DND-41 (cell line): ENCODE results near the gene GARS1.
"Not testable (repeated sequence)": the region's sequence is repeated elsewhere in the genome, so short reads cannot be mapped to it uniquely, and the experiment has no call there.

Experiments used
- ATAC-seq: fragments of 200-7000 bp; cut with Tn5 transposase; 3 replicates; pipeline ENCODE4 v1.9.1; 2021; ENCODE audit warnings: low read depth; ENCODE audit not compliant: insufficient read depth
- DNase-seq: peaks from one replicate; pipeline ENCODE4 v3.0.0-alpha.2; 2020
- H2AFZ ChIP-seq: 2 replicates; pipeline ENCODE4 v1.6.0; 2012; ENCODE audit warnings: low read depth, low read length
- H3K27ac ChIP-seq: 2 replicates; pipeline ENCODE4 v1.5.1; 2012; ENCODE audit warnings: low read length, inconsistent platforms
- H3K27me3 ChIP-seq: fragments of 200-600 bp; sonication (generic); 2 replicates; pipeline ENCODE4 v1.6.0; 2012; ENCODE audit warnings: low read length, mild to moderate bottlenecking, inconsistent platforms; ENCODE audit not compliant: insufficient read depth, poor library complexity
- H3K36me3 ChIP-seq: 2 replicates; pipeline ENCODE4 v1.5.1; 2012; ENCODE audit warnings: low read length, inconsistent platforms; ENCODE audit not compliant: insufficient read depth
- H3K4me1 ChIP-seq: 2 replicates; pipeline ENCODE4 v1.5.1; 2012; ENCODE audit warnings: mild to moderate bottlenecking, low read length; ENCODE audit not compliant: insufficient read depth
- H3K4me2 ChIP-seq: 2 replicates; pipeline ENCODE4 v1.6.0; 2012; ENCODE audit warnings: mild to moderate bottlenecking, moderate library complexity, low read length, inconsistent platforms; ENCODE audit not compliant: insufficient read depth
- H3K4me3 ChIP-seq, 2 experiments: fragments of 200-600 bp in 1 of 2; shearing (Covaris generic) in 1 of 2; 2 replicates each; pipeline ENCODE4 v1.5.1; 2012 to 2016; ENCODE audit warnings: inconsistent platforms in 2 of 2, low read length in 2 of 2, mild to moderate bottlenecking in 2 of 2, low read depth in 1 of 2, moderate library complexity in 1 of 2
- H3K79me2 ChIP-seq: 2 replicates; pipeline ENCODE4 v1.6.0; 2012; ENCODE audit warnings: low read length, inconsistent platforms; ENCODE audit not compliant: insufficient read depth
- H3K9ac ChIP-seq: 2 replicates; pipeline ENCODE4 v1.6.0; 2012; ENCODE audit warnings: low read depth, mild to moderate bottlenecking, inconsistent platforms, low read length, moderate library complexity
- H3K9me3 ChIP-seq: 2 replicates; pipeline ENCODE4 v1.5.1; 2012; ENCODE audit warnings: low read length, moderate library complexity, mild to moderate bottlenecking, inconsistent platforms; ENCODE audit not compliant: insufficient read depth, severe bottlenecking
- H4K20me1 ChIP-seq: 2 replicates; pipeline ENCODE4 v1.6.0; 2012; ENCODE audit warnings: low read length; ENCODE audit not compliant: insufficient read depth
- CTCF ChIP-seq: IDR thresholded peaks from 2 replicates; pipeline ENCODE4 v1.5.1; 2012; ENCODE audit warnings: borderline replicate concordance, low read length, moderate library complexity, mild to moderate bottlenecking; ENCODE audit not compliant: poor library complexity, severe bottlenecking; ENCODE audit errors: extremely low read depth
- EZH2 ChIP-seq: IDR thresholded peaks from 3 replicates; pipeline ENCODE4 v1.6.1; 2012; ENCODE audit warnings: borderline replicate concordance, low read depth, mild to moderate bottlenecking, moderate library complexity, low read length, inconsistent platforms; ENCODE audit not compliant: severe bottlenecking

Gene GARS1

GRCh38 chr7:30583181-30583580 is 11.5 kb upstream of the GARS1 start:
- no peak overlapping the region for H3K4me3 ChIP-seq
- TF ChIP-seq EZH2 (no peak), CTCF (no peak)
- DNase-seq (no peak), ATAC-seq (no peak)
- H3K4me1 ChIP-seq: no peaks in the 10 kb centered on the region
- no peaks in the 10 kb centered on the region for H4K20me1 ChIP-seq
- H3K79me2 ChIP-seq: peaks cover 21% of the 10 kb centered on the region
- peaks cover 85% of the 10 kb centered on the region for H3K36me3 ChIP-seq
- H3K27me3 ChIP-seq: no peaks in the 10 kb centered on the region
- no peak overlapping the region for H2AFZ ChIP-seq
- H3K9ac ChIP-seq: no peak overlapping the region
- no peak overlapping the region for H3K27ac ChIP-seq
- no peak overlapping the region for H3K4me2 ChIP-seq
- peaks cover 4% of the 10 kb centered on the region for H3K9me3 ChIP-seq

GRCh38 chr7:30584415-30584814 is 10.3 kb upstream of the GARS1 start:
- Histone ChIP-seq H3K36me3 (peaks cover 73% of the 10 kb centered on the region), H3K4me2 (no peak overlapping the region), H3K4me1 (no peaks in the 10 kb centered on the region), H3K79me2 (peaks cover 33% of the 10 kb centered on the region), H3K4me3 (no peak overlapping the region), H3K27ac (no peak overlapping the region), H3K9me3 (peaks cover 4% of the 10 kb centered on the region), H3K27me3 (no peaks in the 10 kb centered on the region), H4K20me1 (no peaks in the 10 kb centered on the region), H2AFZ (no peak overlapping the region), H3K9ac (no peak overlapping the region)
- TF ChIP-seq EZH2 (no peak), CTCF (no peak)
- ATAC-seq (no peak), DNase-seq (no peak)

GRCh38 chr7:30584965-30585364 is 9.7 kb upstream of the GARS1 start:
- Histone ChIP-seq H2AFZ (no peak overlapping the region), H3K9me3 (peaks cover 4% of the 10 kb centered on the region), H3K27me3 (no peaks in the 10 kb centered on the region), H3K36me3 (peaks cover 71% of the 10 kb centered on the region), H3K4me1 (no peaks in the 10 kb centered on the region), H3K79me2 (peaks cover 37% of the 10 kb centered on the region), H3K4me3 (no peak overlapping the region), H3K4me2 (no peak overlapping the region), H3K27ac (no peak overlapping the region), H4K20me1 (no peaks in the 10 kb centered on the region), H3K9ac (no peak overlapping the region)
- ATAC-seq (no peak), DNase-seq (no peak)
- TF ChIP-seq CTCF (no peak), EZH2 (no peak)

- no peak for DNase-seq
- H3K27ac ChIP-seq: no peak overlapping the region
- no peaks in the 10 kb centered on the region for H4K20me1 ChIP-seq
- no peak overlapping the region for H3K4me2 ChIP-seq
- no peak for ATAC-seq
- H3K27me3 ChIP-seq: no peaks in the 10 kb centered on the region
- H3K9ac ChIP-seq: no peak overlapping the region
- H3K4me1 ChIP-seq: no peaks in the 10 kb centered on the region
- peaks cover 42% of the 10 kb centered on the region for H3K79me2 ChIP-seq
- TF ChIP-seq CTCF: no peak
- no peak for TF ChIP-seq EZH2
- no peak overlapping the region for H3K4me3 ChIP-seq
- peaks cover 65% of the 10 kb centered on the region for H3K36me3 ChIP-seq
- H2AFZ ChIP-seq: no peak overlapping the region
- peaks cover 4% of the 10 kb centered on the region for H3K9me3 ChIP-seq
Measured at GRCh38 chr7:30585675-30586074, 9.0 kb upstream of the GARS1 start.

GRCh38 chr7:30587547-30587946 is 7.1 kb upstream of the GARS1 start:
- not testable (repeated sequence) for H3K9ac ChIP-seq, H4K20me1 ChIP-seq, DNase-seq, H3K4me2 ChIP-seq, ATAC-seq, H2AFZ ChIP-seq, H3K9me3 ChIP-seq, H3K27me3 ChIP-seq, H3K27ac ChIP-seq, H3K4me3 ChIP-seq
- H3K36me3 ChIP-seq: peaks cover 46% of the 10 kb centered on the region
- peaks cover 59% of the 10 kb centered on the region for H3K79me2 ChIP-seq
- peaks cover 11% of the 10 kb centered on the region; the same call in 1 of the 2 replicates for H3K4me1 ChIP-seq
